Hepatocyte (in vitro differentiated cells): Measurements from ENCODE around the gene TMEM98. TPM values are rescaled to one million over a fixed set of nuclear protein-coding genes. Genes with fewer than 3 reads are reported as not detected.

Experiments
- DNase-seq: peaks from one replicate; pipeline ENCODE4 v3.0.0-alpha.2; 2016; ENCODE audit warnings: low spot score
- H2AFZ ChIP-seq: fragments of 200-600 bp; sonication (generic); 2 replicates; pipeline ENCODE4 v1.6.0; 2016; ENCODE audit warnings: antibody characterized with exemption, mild to moderate bottlenecking
- H3K27ac ChIP-seq: fragments of 200-600 bp; sonication (generic); 2 replicates; pipeline ENCODE4 v1.5.1; 2016; ENCODE audit warnings: mild to moderate bottlenecking
- H3K27me3 ChIP-seq: fragments of 200-600 bp; sonication (generic); 2 replicates; pipeline ENCODE4 v1.6.1; 2016
- H3K36me3 ChIP-seq: fragments of 200-600 bp; sonication (generic); replicated peaks from 2 replicates; pipeline ENCODE4 v1.5.1; 2016; ENCODE audit warnings: low read depth; ENCODE audit not compliant: insufficient read depth
- H3K4me1 ChIP-seq: fragments of 200-600 bp; sonication (generic); 2 replicates; pipeline ENCODE4 v1.5.1; 2016; ENCODE audit warnings: mild to moderate bottlenecking, moderate library complexity; ENCODE audit not compliant: insufficient read depth
- H3K4me2 ChIP-seq: fragments of 200-600 bp; sonication (generic); 2 replicates; pipeline ENCODE4 v1.6.0; 2016
- H3K4me3 ChIP-seq: fragments of 200-600 bp; sonication (generic); 2 replicates; pipeline ENCODE4 v1.5.1; 2016; ENCODE audit warnings: mild to moderate bottlenecking
- H3K79me2 ChIP-seq: fragments of 200-600 bp; sonication (generic); 2 replicates; pipeline ENCODE4 v1.6.0; 2017; ENCODE audit warnings: mild to moderate bottlenecking
- H3K9me2 ChIP-seq: fragments of 200-600 bp; sonication (generic); replicated peaks from 2 replicates; pipeline ENCODE4 v1.6.0; 2017; ENCODE audit warnings: mild to moderate bottlenecking; ENCODE audit not compliant: insufficient read depth
- H3K9me3 ChIP-seq: fragments of 200-600 bp; sonication (generic); 2 replicates; pipeline ENCODE4 v1.5.1; 2016; ENCODE audit warnings: low read depth, mild to moderate bottlenecking
- H4K20me1 ChIP-seq: fragments of 200-600 bp; sonication (generic); 2 replicates; pipeline ENCODE4 v1.6.0; 2016; ENCODE audit warnings: mild to moderate bottlenecking; ENCODE audit not compliant: insufficient read depth, poor library complexity, severe bottlenecking
- CTCF ChIP-seq: fragments of 200-600 bp; sonication (generic); IDR thresholded peaks from 2 replicates; pipeline ENCODE4 v1.5.1; 2016; ENCODE audit warnings: antibody characterized with exemption, mild to moderate bottlenecking; ENCODE audit not compliant: poor library complexity
- EZH2 ChIP-seq: fragments of 200-600 bp; sonication (generic); IDR thresholded peaks from 2 replicates; pipeline ENCODE4 v1.6.1; 2016; ENCODE audit warnings: antibody characterized with exemption, mild to moderate bottlenecking, borderline replicate concordance
- EZH2phosphoT487 ChIP-seq: fragments of 200-600 bp; sonication (generic); IDR thresholded peaks from one replicate; pipeline ENCODE4 v1.6.1; 2018; ENCODE audit warnings: antibody characterized with exemption, mild to moderate bottlenecking, low read depth, moderate library complexity; ENCODE audit not compliant: unreplicated experiment, severe bottlenecking
- WGBS: methylation state at CpG from one replicate; pipeline ENCODE4 v1.1.6; 2016; ENCODE audit warnings: low lambda C conversion rate; ENCODE audit errors: missing lambda C conversion rate; 5-methylcytosine and 5-hydroxymethylcytosine counted together
- polyA plus RNA-seq: library from polyadenylated mRNA; unstranded; fragments of >200 nt; fragmentation: Nextera tagmentation; extraction: Ambion mirVana; gene quantifications from 2 replicates; pipeline ENCODE4 v1.2.1, GENCODE V29; 2016
- total RNA-seq: library from RNA; depleted of rRNA; stranded (reverse); fragments of >200 nt; gene quantifications from 2 replicates; pipeline ENCODE4 v1.2.3, GENCODE V29; 2014

TMEM98 gene
- total and polyA plus RNA-seq, 2 experiments from 2014 or later = 280 to 406 TPM

- Histone ChIP-seq H3K79me2 (no peaks in the 10 kb centered on the region), H3K27me3 (no peaks in the 10 kb centered on the region), H3K27ac (peak overlapping the region; percentile 64), H3K9me2 (no peaks in the 10 kb centered on the region), H3K4me2 (no peak overlapping the region), H4K20me1 (no peaks in the 10 kb centered on the region), H2AFZ (no peak overlapping the region), H3K36me3 (no peaks in the 10 kb centered on the region), H3K4me1 (peaks cover 12% of the 10 kb centered on the region), H3K4me3 (no peak overlapping the region), H3K9me3 (no peaks in the 10 kb centered on the region)
- WGBS = 47% methylated on average over 4 of the region's 4 CpGs
- TF ChIP-seq EZH2 (no peak), CTCF (no peak), EZH2phosphoT487 (no peak)
- peak; percentile 26 for DNase-seq
These were observed 33.7 kb upstream of the TMEM98 start for GRCh38 chr17:32894245-32894644.

- no peak for DNase-seq
- H3K79me2 ChIP-seq = no peaks in the 10 kb centered on the region
- H3K9me2 ChIP-seq = no peaks in the 10 kb centered on the region
- H3K27ac ChIP-seq = peak overlapping the region; percentile 89
- no peaks in the 10 kb centered on the region for H4K20me1 ChIP-seq
- H3K9me3 ChIP-seq = no peaks in the 10 kb centered on the region
- H3K4me2 ChIP-seq = no peak overlapping the region
- no peaks in the 10 kb centered on the region for H3K36me3 ChIP-seq
- WGBS = 77% methylated on average over 2 of the region's 2 CpGs
- H3K4me1 ChIP-seq = peaks cover 12% of the 10 kb centered on the region
- no peak overlapping the region for H3K4me3 ChIP-seq
- no peak for TF ChIP-seq EZH2phosphoT487
- TF ChIP-seq CTCF = no peak
- no peaks in the 10 kb centered on the region for H3K27me3 ChIP-seq
- no peak overlapping the region for H2AFZ ChIP-seq
These were observed 31.2 kb upstream of the TMEM98 start for GRCh38 chr17:32896647-32897258.

GRCh38 chr17:32899236-32900013 lies 28.5 kb upstream of the TMEM98 start:
- Histone ChIP-seq H4K20me1 (no peaks in the 10 kb centered on the region), H3K36me3 (no peaks in the 10 kb centered on the region), H3K4me2 (no peak overlapping the region), H3K4me1 (peaks cover 14% of the 10 kb centered on the region), H3K9me3 (no peaks in the 10 kb centered on the region), H3K79me2 (no peaks in the 10 kb centered on the region), H2AFZ (no peak overlapping the region), H3K4me3 (no peak overlapping the region), H3K27me3 (no peaks in the 10 kb centered on the region), H3K27ac (peak overlapping the region; percentile 71), H3K9me2 (no peaks in the 10 kb centered on the region)
- DNase-seq = peak; percentile 10
- TF ChIP-seq EZH2phosphoT487 (no peak), CTCF (no peak), EZH2 (no peak)
- WGBS = 63% methylated on average over 2 of the region's 2 CpGs
